Measurements from ENCODE around the gene EPB41L2. TPM values are rescaled to one million over a fixed set of nuclear protein-coding genes. Genes with fewer than 3 reads are reported as not detected.

EPB41L2 gene
- total RNA-seq, 1 experiment from 2014 or later: 74.8 TPM

DNA sequence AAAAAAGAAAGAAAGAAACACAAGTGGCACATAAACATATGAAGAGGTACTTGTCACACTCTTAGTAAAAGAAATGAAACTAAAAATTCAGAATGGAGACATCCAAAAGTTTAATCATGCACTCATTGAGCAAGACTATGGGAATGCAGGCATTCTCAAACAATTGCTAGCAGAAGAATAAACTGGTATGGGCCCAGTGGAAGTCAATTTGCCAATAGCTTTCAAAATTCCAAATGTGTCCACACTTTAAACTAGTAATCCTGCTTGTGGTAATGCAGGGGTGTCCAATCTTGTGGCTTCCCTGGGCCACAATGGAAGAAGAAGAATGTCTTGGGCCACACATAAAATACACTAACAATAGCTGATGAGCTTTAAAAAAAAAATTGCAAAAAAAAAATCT lies 97.4 kb downstream of the EPB41L2 start:
- intact Hi-C loops (cut with micrococcal nuclease): no loop called here
- DNase-seq (ENCODE audit: low read depth, low spot score) (no peak), ATAC-seq (no peak)
- H3K27me3 ChIP-seq (ENCODE audit: insufficient read depth, low read length): no peaks in the 10 kb centered on the region
- H3K36me3 ChIP-seq (ENCODE audit: control insufficient read depth in 1 of 2, insufficient read depth in 2 of 2, low read length in 2 of 2): no peaks in the 10 kb centered on the region
- no peaks in the 10 kb centered on the region for H3K9me3 ChIP-seq (ENCODE audit: control insufficient read depth in 1 of 2, insufficient read depth in 1 of 2, low read depth in 1 of 2, low read length in 2 of 2)
- H3K4me2 ChIP-seq (ENCODE audit: low read length): no peak overlapping the region
- ChIA-PET POLR2A (no interaction called here), RAD21 (ENCODE audit: low non-redundant PET in 1 of 2, low total read pairs in 2 of 2, uncharacterized antibody in 2 of 2, unreplicated experiment in 2 of 2) (no interaction called here), CTCF (no interaction called here)
- no peaks in the 10 kb centered on the region for H3K9me2 ChIP-seq (ENCODE audit: insufficient read depth)
- TF ChIP-seq SP1 (IDR thresholded peaks at IDR 0.05; ENCODE audit: low read depth): no peak
- TF ChIP-seq ZBTB33 (IDR thresholded peaks at IDR 0.05; ENCODE audit: extremely low read depth, insufficient replicate concordance, low read length): no peak
- no peak for TF ChIP-seq POLR2A (IDR thresholded peaks at IDR 0.05; ENCODE audit: borderline replicate concordance, extremely low read depth, insufficient read depth, insufficient read length)
- TF ChIP-seq TCF7L2 (IDR thresholded peaks at IDR 0.05; ENCODE audit: borderline replicate concordance, extremely low read depth, insufficient read depth, insufficient read length): no peak
- no peak for TF ChIP-seq CTCF (IDR thresholded peaks at IDR 0.05 in 2 of 3, conservative IDR thresholded peaks at IDR 0.05 in 1 of 3; ENCODE audit: borderline replicate concordance in 1 of 3, insufficient read depth in 1 of 3, low read depth in 2 of 3, low read length in 2 of 3)
- no peak for TF ChIP-seq EZH2 (IDR thresholded peaks at IDR 0.05)
- TF ChIP-seq JUND (IDR thresholded peaks at IDR 0.05): no peak
- TF ChIP-seq SRF (IDR thresholded peaks at IDR 0.05; ENCODE audit: low read depth): no peak
- TF ChIP-seq CBX3 (IDR thresholded peaks at IDR 0.05; ENCODE audit: low read depth): no peak
- TF ChIP-seq ZFX (IDR thresholded peaks at IDR 0.05): no peak
- no peak for TF ChIP-seq CEBPB (IDR thresholded peaks at IDR 0.05; ENCODE audit: low read depth)
- TF ChIP-seq ZNF274 (IDR thresholded peaks at IDR 0.05; ENCODE audit: low read depth, low read length): no peak
- TF ChIP-seq, protein P1, sequence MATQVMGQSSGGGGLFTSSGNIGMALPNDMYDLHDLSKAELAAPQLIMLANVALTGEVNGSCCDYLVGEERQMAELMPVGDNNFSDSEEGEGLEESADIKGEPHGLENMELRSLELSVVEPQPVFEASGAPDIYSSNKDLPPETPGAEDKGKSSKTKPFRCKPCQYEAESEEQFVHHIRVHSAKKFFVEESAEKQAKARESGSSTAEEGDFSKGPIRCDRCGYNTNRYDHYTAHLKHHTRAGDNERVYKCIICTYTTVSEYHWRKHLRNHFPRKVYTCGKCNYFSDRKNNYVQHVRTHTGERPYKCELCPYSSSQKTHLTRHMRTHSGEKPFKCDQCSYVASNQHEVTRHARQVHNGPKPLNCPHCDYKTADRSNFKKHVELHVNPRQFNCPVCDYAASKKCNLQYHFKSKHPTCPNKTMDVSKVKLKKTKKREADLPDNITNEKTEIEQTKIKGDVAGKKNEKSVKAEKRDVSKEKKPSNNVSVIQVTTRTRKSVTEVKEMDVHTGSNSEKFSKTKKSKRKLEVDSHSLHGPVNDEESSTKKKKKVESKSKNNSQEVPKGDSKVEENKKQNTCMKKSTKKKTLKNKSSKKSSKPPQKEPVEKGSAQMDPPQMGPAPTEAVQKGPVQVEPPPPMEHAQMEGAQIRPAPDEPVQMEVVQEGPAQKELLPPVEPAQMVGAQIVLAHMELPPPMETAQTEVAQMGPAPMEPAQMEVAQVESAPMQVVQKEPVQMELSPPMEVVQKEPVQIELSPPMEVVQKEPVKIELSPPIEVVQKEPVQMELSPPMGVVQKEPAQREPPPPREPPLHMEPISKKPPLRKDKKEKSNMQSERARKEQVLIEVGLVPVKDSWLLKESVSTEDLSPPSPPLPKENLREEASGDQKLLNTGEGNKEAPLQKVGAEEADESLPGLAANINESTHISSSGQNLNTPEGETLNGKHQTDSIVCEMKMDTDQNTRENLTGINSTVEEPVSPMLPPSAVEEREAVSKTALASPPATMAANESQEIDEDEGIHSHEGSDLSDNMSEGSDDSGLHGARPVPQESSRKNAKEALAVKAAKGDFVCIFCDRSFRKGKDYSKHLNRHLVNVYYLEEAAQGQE (IDR thresholded peaks at IDR 0.05; ENCODE audit: low read depth): no peak
- no peak for TF ChIP-seq ATF3 (IDR thresholded peaks at IDR 0.05)
- TF ChIP-seq YY1 (IDR thresholded peaks at IDR 0.05; ENCODE audit: extremely low read depth, insufficient replicate concordance, low read depth, low read length): no peak
- TF ChIP-seq POLR2AphosphoS5 (IDR thresholded peaks at IDR 0.05; ENCODE audit: low read depth, low read length): no peak
- TF ChIP-seq FOSL1 (IDR thresholded peaks at IDR 0.05; ENCODE audit: low read depth): no peak
- no peak for TF ChIP-seq ELF1 (IDR thresholded peaks at IDR 0.05; ENCODE audit: borderline replicate concordance, low read depth)
- no peak for TF ChIP-seq RAD21 (IDR thresholded peaks at IDR 0.05; ENCODE audit: low read depth)
- H2AFZ ChIP-seq (ENCODE audit: low read depth, low read length, poor library complexity, severe bottlenecking): no peak overlapping the region
- H3K9ac ChIP-seq (ENCODE audit: low read length): no peak overlapping the region
- no peaks in the 10 kb centered on the region for H4K20me1 ChIP-seq (ENCODE audit: insufficient read depth)
- BruUV-seq (replicated peaks): no TSS peak
- H3K4me1 ChIP-seq (ENCODE audit: control insufficient read depth in 1 of 2, insufficient read depth in 2 of 2, low read length in 2 of 2): 0 out of 4 replicates have a peak, but pooled peaks cover 0 to under 1% of the 10 kb centered on the region in 2 experiments
- peaks cover 9% of the 10 kb centered on the region; the same call in 1 of the 2 replicates for H3K79me2 ChIP-seq (ENCODE audit: insufficient read depth, low read length)
- H3K4me3 ChIP-seq (replicated peaks in 1 of 2; ENCODE audit: low read depth in 1 of 2, low read length in 2 of 2): no peak overlapping the region
- no peak overlapping the region for H3K27ac ChIP-seq (ENCODE audit: low read depth, low read length)
